HFFc6 (cell line): ENCODE results near the gene XRRA1. TPM values are rescaled to one million over a fixed set of nuclear protein-coding genes. Genes with fewer than 3 reads are reported as not detected.
"Not testable (repeated sequence)": the region's sequence is repeated elsewhere in the genome, so short reads cannot be mapped to it uniquely, and the experiment has no call there.

ENCODE experiments used
- DNase-seq: peaks from one replicate; pipeline ENCODE4 v3.0.0-alpha.2; 2018
- H3K27ac Mint-ChIP-seq: 2 replicates; pipeline ENCODE4 v1.8.0; 2020; ENCODE audit warnings: mild to moderate bottlenecking, mixed read lengths
- H3K27me3 Mint-ChIP-seq: 2 replicates; pipeline ENCODE4 v1.8.0; 2021; ENCODE audit warnings: mild to moderate bottlenecking, moderate library complexity, mixed read lengths; ENCODE audit not compliant: insufficient read depth
- H3K36me3 Mint-ChIP-seq: 2 replicates; pipeline ENCODE4 v1.8.0; 2021; ENCODE audit warnings: low read depth, mixed read lengths
- H3K4me1 Mint-ChIP-seq: 2 replicates; pipeline ENCODE4 v1.8.0; 2020; ENCODE audit warnings: low read depth, mixed read lengths
- H3K4me3 Mint-ChIP-seq: 2 replicates; pipeline ENCODE4 v1.8.0; 2020; ENCODE audit warnings: mild to moderate bottlenecking, moderate library complexity, mixed read lengths
- H3K9me3 Mint-ChIP-seq: 2 replicates; pipeline ENCODE4 v1.8.0; 2020; ENCODE audit warnings: mild to moderate bottlenecking, mixed read lengths
- total RNA-seq, 6 experiments: library from RNA; stranded (reverse); fragmentation: NEBNext Ultra II Directional; extraction: Animal tissue kit (Norgen Biotek cat#: 25700); gene quantifications; 2 replicates in 1 of 6; 3 replicates in 5 of 6; pipeline ENCODE4 v1.2.3, GENCODE V29; 2021
- TF ChIP-seq, protein P1 (sequence below): fragments of 200-600 bp; sonication (generic); IDR thresholded peaks from 2 replicates; pipeline ENCODE4 v1.5.0; 2021; ENCODE audit warnings: antibody characterized with exemption, mild to moderate bottlenecking

The XRRA1 gene
- total RNA-seq, 6 experiments from 2014 or later, result 5.4 to 7.0 (median 6.0) TPM

- TF ChIP-seq, protein P1, sequence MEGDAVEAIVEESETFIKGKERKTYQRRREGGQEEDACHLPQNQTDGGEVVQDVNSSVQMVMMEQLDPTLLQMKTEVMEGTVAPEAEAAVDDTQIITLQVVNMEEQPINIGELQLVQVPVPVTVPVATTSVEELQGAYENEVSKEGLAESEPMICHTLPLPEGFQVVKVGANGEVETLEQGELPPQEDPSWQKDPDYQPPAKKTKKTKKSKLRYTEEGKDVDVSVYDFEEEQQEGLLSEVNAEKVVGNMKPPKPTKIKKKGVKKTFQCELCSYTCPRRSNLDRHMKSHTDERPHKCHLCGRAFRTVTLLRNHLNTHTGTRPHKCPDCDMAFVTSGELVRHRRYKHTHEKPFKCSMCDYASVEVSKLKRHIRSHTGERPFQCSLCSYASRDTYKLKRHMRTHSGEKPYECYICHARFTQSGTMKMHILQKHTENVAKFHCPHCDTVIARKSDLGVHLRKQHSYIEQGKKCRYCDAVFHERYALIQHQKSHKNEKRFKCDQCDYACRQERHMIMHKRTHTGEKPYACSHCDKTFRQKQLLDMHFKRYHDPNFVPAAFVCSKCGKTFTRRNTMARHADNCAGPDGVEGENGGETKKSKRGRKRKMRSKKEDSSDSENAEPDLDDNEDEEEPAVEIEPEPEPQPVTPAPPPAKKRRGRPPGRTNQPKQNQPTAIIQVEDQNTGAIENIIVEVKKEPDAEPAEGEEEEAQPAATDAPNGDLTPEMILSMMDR, result no peak
- Mint-ChIP-seq H3K4me1 (no peaks in the 10 kb centered on the region), H3K9me3 (no peaks in the 10 kb centered on the region), H3K4me3 (no peak overlapping the region), H3K27ac (no peak overlapping the region), H3K27me3 (peaks cover 2% of the 10 kb centered on the region; the same call in 1 of the 2 replicates), H3K36me3 (peaks cover 42% of the 10 kb centered on the region)
- DNase-seq, result no peak
Measured at GRCh38 chr11:74978041-74978440, 29.1 kb upstream of the XRRA1 start.

DNA sequence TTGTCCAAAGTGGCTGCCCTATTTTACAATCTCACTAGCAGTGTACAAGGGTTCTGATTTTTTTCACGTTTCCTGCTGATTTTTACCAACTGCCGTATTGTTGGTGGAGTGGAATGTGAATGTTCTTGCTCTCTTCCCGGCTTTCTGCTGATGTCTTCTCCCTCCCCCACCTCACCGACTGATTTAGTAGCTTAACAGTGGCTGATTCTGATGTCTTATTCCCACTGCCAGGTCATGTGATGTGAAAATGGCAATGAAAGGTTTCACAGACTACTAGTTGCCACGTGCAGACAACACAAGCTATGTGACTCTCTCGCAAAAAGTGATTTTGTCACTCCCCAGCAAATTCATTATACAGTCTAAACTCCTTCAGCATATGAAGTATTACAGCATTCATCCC lies 22.5 kb upstream of the XRRA1 start:
- Mint-ChIP-seq H3K9me3 (no peaks in the 10 kb centered on the region), H3K27ac (no peak overlapping the region), H3K4me1 (no peaks in the 10 kb centered on the region), H3K36me3 (peaks cover 45% of the 10 kb centered on the region), H3K27me3 (no peaks in the 10 kb centered on the region; the same call in 1 of the 2 replicates), H3K4me3 (no peak overlapping the region)
- TF ChIP-seq, protein P1, result no peak
- DNase-seq, result no peak

- no peak for DNase-seq
- TF ChIP-seq, protein P1, result no peak
- peaks cover 41% of the 10 kb centered on the region for H3K36me3 Mint-ChIP-seq
- H3K9me3 Mint-ChIP-seq, result no peaks in the 10 kb centered on the region
- no peak overlapping the region for H3K4me3 Mint-ChIP-seq
- H3K4me1 Mint-ChIP-seq, result no peaks in the 10 kb centered on the region
- no peaks in the 10 kb centered on the region; the same call in 1 of the 2 replicates for H3K27me3 Mint-ChIP-seq
- H3K27ac Mint-ChIP-seq, result no peak overlapping the region
Measured at GRCh38 chr11:74970852-74971395, 22.0 kb upstream of the XRRA1 start.

DNA sequence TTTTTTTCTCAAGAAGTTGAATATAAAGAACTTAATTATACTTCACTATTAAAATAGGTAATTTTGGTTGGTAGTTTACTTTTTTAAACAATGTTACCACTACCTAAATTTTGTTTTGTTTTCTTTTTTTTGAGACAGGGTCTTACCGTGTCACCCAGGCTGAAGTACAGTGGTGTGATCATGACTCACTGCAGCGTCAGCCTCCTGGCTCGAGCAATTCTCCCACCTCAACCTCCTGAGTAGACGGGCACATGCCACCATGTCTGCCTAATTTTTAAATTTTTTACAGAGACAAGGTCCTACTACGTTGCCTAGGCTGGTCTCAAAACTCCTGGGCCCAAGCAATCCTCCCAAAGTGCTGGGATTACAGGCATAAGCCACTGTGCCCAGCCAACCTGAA lies 17.8 kb upstream of the XRRA1 start:
- Mint-ChIP-seq H3K27ac (no peak overlapping the region; the same call in 1 of the 2 replicates), H3K4me1 (peaks cover 17% of the 10 kb centered on the region; the same call in 1 of the 2 replicates), H3K4me3 (no peak overlapping the region), H3K36me3 (peaks cover 13% of the 10 kb centered on the region), H3K27me3 (no peaks in the 10 kb centered on the region), H3K9me3 (no peaks in the 10 kb centered on the region)
- no peak for DNase-seq
- TF ChIP-seq, protein P1, result no peak

DNA sequence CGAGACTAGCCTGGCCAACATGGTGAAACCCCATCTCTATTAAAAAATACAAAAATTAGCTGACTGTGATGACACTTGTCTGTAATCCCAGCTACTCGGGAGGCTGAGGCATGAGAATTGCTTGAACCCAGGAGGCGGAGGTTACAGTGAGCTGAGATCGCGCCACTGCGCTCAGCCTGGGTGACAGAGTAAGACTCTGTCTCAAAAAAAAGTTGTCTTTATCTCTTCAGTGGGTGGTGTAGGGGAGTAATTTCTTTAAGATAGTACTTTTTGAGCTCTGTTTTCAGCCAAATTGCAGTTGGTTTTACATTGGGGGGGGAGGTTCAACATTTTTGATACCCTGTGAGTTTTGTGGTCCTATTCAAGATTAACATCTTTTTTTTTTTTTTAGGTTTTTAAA lies 11.2 kb upstream of the XRRA1 start:
- not testable (repeated sequence) for H3K9me3 Mint-ChIP-seq, H3K36me3 Mint-ChIP-seq, H3K4me3 Mint-ChIP-seq, H3K27me3 Mint-ChIP-seq, DNase-seq
- peak overlapping the region; percentile 49; the same call in 1 of the 2 replicates for H3K27ac Mint-ChIP-seq
- H3K4me1 Mint-ChIP-seq, result peaks cover 67% of the 10 kb centered on the region

DNA sequence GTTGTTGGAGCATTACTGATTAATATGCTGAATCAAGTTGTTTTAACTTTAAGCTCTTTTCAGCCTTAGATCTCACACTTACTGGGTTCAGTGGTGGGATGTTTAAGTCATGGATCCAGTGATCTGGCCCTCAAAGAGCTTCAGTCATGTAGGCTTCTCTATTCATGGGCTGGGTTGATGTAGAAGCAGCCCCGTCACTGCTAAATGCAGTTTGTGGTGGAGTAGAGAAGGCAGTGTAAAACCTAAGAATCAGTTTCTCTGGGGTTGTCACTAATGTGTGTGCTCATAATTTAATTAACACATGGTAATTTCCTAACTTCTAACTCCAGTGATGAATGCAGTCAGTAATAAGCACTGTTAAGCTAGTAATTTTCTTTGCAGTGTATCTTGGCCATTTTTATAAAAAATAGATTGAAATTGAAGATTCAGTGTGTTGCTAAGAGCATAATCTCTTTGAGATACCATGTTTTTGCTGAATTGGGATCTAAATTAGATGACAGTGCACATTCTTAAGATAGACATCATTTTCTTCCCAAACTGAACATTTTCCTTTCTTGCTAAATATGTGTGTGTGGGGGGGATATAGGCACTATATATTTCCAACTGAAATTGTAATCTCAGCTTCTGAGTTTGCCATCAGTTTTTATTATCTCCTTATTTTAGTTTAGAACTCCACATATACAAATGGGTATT lies 9.2 kb upstream of the XRRA1 start:
- Mint-ChIP-seq H3K36me3 (peaks cover 7% of the 10 kb centered on the region), H3K4me1 (peaks cover 55% of the 10 kb centered on the region), H3K9me3 (no peaks in the 10 kb centered on the region), H3K27ac (peak overlapping the region; percentile 51), H3K4me3 (no peak overlapping the region), H3K27me3 (no peaks in the 10 kb centered on the region)
- no peak for DNase-seq
- TF ChIP-seq, protein P1, result no peak
